Lower lobe of right lung (tissue), 2 donors: Measurements from ENCODE around the gene PTPRD. TPM values are rescaled to one million over a fixed set of nuclear protein-coding genes. Genes with fewer than 3 reads are reported as not detected.

ENCODE experiments used
- ATAC-seq, 2 donors: fragments of 200-7000 bp; cut with Tn5 transposase; one replicate each; pipeline ENCODE4 v1.9.1; 2020 to 2022; ENCODE audit warnings: mild to moderate bottlenecking in 2 of 2, moderate library complexity in 2 of 2
- DNase-seq: peaks from one replicate; pipeline ENCODE4 v3.0.0-alpha.2; 2020
- H3K27ac ChIP-seq: fragments of 200-600 bp; one replicate; pipeline ENCODE4 v1.8.0; 2022
- H3K27me3 ChIP-seq: fragments of 200-600 bp; one replicate; pipeline ENCODE4 v1.8.0; 2022; ENCODE audit warnings: low read depth
- H3K36me3 ChIP-seq: fragments of 200-600 bp; one replicate; pipeline ENCODE4 v1.8.0; 2022; ENCODE audit warnings: mild to moderate bottlenecking
- H3K4me1 ChIP-seq: fragments of 200-600 bp; one replicate; pipeline ENCODE4 v1.8.0; 2022
- H3K4me3 ChIP-seq: fragments of 200-600 bp; one replicate; pipeline ENCODE4 v1.8.0; 2022; ENCODE audit warnings: mild to moderate bottlenecking
- H3K9me3 ChIP-seq: fragments of 200-600 bp; one replicate; pipeline ENCODE4 v1.8.0; 2022
- intact Hi-C: fragments of 100-400 bp; cut with DNase I; formaldehyde crosslinking; loops from one replicate; pipeline ENCODE4 v1.11.0; 2022
- total RNA-seq: library from RNA; stranded (reverse); fragmentation: NEBNext Ultra II Directional; extraction: Animal tissue kit (Norgen Biotek cat#: 25700); gene quantifications from one replicate; pipeline ENCODE4 v1.2.1, GENCODE V29; 2021
- TF ChIP-seq, protein P1 (sequence below): fragments of 200-600 bp; IDR thresholded peaks from one replicate; pipeline ENCODE4 v1.8.0; 2022; ENCODE audit warnings: antibody characterized with exemption, mild to moderate bottlenecking
- donor health status: DM: no; HTN: yes; CAD: no; lungs with severe emphysema.

Gene PTPRD
- total RNA-seq, 1 donor from 2014 or later: 17.2 TPM

DNA sequence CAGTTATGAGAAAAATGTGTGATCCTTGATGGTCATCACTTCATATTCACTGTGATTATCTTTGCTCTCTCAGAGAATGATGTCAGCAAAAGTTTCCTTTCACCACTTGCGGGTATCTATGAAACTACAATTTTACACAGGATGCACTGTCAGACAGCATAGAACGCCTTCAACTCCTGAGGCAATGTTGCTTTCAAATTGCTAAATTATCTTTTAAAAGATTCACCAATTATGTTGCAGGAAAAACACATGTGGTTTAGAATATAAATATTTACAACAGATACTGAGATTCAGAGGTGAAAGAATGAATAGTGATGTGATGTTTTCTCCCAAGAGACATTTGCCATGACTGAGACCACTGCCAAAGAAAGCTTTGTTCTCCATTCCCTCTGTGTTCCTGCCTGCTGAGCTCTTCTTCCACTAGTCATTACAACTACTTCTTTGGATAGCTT is 1933.4 kb downstream of the PTPRD start:
- no peak overlapping the region for H3K27ac ChIP-seq
- H3K27me3 ChIP-seq: no peaks in the 10 kb centered on the region
- ATAC-seq: no peak
- no peak for DNase-seq
- H3K9me3 ChIP-seq: no peaks in the 10 kb centered on the region
- H3K4me1 ChIP-seq: no peaks in the 10 kb centered on the region
- TF ChIP-seq, protein P1, sequence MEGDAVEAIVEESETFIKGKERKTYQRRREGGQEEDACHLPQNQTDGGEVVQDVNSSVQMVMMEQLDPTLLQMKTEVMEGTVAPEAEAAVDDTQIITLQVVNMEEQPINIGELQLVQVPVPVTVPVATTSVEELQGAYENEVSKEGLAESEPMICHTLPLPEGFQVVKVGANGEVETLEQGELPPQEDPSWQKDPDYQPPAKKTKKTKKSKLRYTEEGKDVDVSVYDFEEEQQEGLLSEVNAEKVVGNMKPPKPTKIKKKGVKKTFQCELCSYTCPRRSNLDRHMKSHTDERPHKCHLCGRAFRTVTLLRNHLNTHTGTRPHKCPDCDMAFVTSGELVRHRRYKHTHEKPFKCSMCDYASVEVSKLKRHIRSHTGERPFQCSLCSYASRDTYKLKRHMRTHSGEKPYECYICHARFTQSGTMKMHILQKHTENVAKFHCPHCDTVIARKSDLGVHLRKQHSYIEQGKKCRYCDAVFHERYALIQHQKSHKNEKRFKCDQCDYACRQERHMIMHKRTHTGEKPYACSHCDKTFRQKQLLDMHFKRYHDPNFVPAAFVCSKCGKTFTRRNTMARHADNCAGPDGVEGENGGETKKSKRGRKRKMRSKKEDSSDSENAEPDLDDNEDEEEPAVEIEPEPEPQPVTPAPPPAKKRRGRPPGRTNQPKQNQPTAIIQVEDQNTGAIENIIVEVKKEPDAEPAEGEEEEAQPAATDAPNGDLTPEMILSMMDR: no peak
- no peak overlapping the region for H3K4me3 ChIP-seq
- intact Hi-C loops: no loop called here
- H3K36me3 ChIP-seq: no peaks in the 10 kb centered on the region

DNA sequence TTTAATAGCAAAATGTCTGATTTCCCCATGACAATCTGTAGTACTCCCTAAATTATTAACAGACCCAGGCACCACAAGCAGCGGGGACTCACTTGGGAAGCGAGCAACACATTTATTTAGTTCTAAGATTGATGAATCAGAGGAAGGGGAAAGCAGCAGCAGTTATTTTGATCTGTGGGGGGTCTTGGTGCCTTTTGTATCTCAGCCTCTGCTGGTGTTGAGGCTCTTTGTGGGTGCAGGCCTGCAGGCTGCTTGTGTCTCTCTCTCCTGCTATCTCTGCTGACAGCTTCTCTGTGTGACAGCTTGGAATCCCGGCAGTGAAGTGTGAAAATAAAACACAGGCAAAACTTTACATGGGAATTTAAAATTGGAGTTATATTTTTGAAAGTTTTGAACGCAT is 1935.1 kb downstream of the PTPRD start:
- H3K4me1 ChIP-seq: no peaks in the 10 kb centered on the region
- no peaks in the 10 kb centered on the region for H3K9me3 ChIP-seq
- H3K36me3 ChIP-seq: no peaks in the 10 kb centered on the region
- no peaks in the 10 kb centered on the region for H3K27me3 ChIP-seq
- no peak overlapping the region for H3K27ac ChIP-seq
- TF ChIP-seq, protein P1: no peak
- intact Hi-C loops: no loop called here
- H3K4me3 ChIP-seq: no peak overlapping the region
- ATAC-seq: no peak
- no peak for DNase-seq

DNA sequence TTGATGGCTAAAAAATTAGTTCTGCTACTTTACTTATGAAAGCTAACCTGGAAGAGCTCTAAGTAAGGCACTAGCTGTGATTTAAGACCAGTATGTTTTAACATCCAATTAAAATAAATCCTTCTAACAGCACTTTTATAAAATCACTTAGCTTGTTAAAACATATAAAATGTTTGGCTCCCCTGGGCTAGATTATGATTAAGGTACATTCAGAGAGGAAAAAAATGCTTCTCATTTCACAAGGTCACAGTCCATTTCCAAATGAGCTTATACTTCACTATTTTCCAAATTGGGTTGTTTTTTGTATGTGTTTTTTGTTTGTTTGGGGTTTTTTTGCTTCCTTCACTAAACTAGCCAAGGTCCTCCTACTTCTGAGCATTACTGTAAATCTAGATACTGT is 1938.3 kb downstream of the PTPRD start:
- intact Hi-C loops: no loop called here

DNA sequence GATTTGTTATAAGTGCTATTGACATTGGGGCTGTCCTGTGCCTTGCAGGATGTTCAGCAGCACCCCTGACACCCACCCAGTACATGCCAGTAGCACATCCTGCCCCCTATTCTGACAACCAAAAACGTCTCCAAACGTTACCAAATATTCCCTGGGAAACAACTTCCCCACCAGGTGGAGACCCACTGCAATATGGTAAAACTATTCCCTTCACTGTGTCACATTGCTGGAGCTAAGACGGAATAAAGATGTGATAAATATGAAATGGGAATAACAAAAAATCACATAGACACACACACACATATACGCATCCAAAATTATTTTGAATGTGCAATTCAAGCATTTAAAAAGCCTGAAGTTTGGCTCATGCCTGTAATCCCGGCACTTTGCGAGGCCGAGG is 1939.0 kb downstream of the PTPRD start:
- ATAC-seq (no peak), DNase-seq (no peak)
- intact Hi-C loops: no loop called here
- H3K4me1 ChIP-seq: no peaks in the 10 kb centered on the region
- H3K36me3 ChIP-seq: no peaks in the 10 kb centered on the region
- TF ChIP-seq, protein P1: no peak
- no peaks in the 10 kb centered on the region for H3K9me3 ChIP-seq
- H3K27ac ChIP-seq: no peak overlapping the region
- no peaks in the 10 kb centered on the region for H3K27me3 ChIP-seq
- no peak overlapping the region for H3K4me3 ChIP-seq

More for the DNA sequence above, 1938.3 kb downstream of the PTPRD start:
- H3K36me3 ChIP-seq: no peaks in the 10 kb centered on the region
- TF ChIP-seq, protein P1: no peak
- H3K4me1 ChIP-seq: no peaks in the 10 kb centered on the region
- DNase-seq (no peak), ATAC-seq (no peak)
- no peak overlapping the region for H3K4me3 ChIP-seq
- no peaks in the 10 kb centered on the region for H3K9me3 ChIP-seq
- H3K27ac ChIP-seq: no peak overlapping the region
- H3K27me3 ChIP-seq: no peaks in the 10 kb centered on the region

DNA sequence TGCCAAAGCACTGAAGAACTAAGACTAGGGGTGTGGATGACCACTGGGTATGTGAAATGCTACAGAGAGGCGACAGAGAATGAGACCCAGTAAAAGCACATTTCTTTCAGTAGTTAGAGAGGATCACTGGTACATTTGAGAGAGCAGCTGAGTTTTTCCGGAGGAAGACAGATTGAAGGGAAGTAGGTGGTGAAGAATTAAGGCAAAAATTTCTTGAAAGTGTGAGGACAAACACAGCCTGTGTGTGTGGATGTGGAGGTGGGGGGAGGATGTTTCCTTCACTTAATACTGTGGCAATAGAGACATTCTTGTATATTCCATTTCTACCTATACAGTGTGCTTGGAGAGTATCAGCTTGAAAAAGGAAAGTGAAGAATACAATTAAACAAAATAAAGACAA is 1942.1 kb downstream of the PTPRD start:
- intact Hi-C loops: no loop called here
- ATAC-seq (no peak), DNase-seq (no peak)
- H3K4me1 ChIP-seq: no peaks in the 10 kb centered on the region
- TF ChIP-seq, protein P1: no peak
- H3K27ac ChIP-seq: no peak overlapping the region
- no peaks in the 10 kb centered on the region for H3K9me3 ChIP-seq
- H3K36me3 ChIP-seq: no peaks in the 10 kb centered on the region
- H3K27me3 ChIP-seq: no peaks in the 10 kb centered on the region
- H3K4me3 ChIP-seq: no peak overlapping the region

DNA sequence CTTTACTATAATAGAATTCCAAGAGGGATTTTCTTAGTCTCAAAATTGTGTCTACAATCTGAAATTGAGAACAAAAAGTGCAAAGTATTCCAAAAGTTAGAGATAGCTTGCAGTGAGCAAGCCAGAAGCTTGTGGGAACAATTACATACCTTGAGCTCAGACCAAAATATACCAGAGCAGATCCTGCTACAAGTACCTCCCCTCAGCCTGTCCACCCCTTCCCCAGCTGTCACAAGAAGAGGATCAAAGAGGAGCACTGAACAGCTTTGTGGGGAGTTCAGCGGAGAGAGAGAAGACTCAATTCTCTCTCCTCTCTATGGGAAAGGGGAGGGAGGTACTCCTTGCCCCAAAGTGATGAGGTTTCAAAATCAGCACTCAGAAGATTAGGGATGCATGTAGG is 1944.1 kb downstream of the PTPRD start:
- Histone ChIP-seq H3K9me3 (no peaks in the 10 kb centered on the region), H3K4me3 (no peak overlapping the region), H3K4me1 (no peaks in the 10 kb centered on the region), H3K27me3 (no peaks in the 10 kb centered on the region), H3K27ac (no peak overlapping the region), H3K36me3 (no peaks in the 10 kb centered on the region)
- DNase-seq: no peak
- TF ChIP-seq, protein P1: no peak
- ATAC-seq: no peak
- intact Hi-C loops: no loop called here
